ENCODE data around the gene CDKN1C.

CDKN1C gene

GRCh38 chr11:2887515-2888195 lies 2.1 kb upstream of the CDKN1C start:
- DNase-seq: no peak

DNA sequence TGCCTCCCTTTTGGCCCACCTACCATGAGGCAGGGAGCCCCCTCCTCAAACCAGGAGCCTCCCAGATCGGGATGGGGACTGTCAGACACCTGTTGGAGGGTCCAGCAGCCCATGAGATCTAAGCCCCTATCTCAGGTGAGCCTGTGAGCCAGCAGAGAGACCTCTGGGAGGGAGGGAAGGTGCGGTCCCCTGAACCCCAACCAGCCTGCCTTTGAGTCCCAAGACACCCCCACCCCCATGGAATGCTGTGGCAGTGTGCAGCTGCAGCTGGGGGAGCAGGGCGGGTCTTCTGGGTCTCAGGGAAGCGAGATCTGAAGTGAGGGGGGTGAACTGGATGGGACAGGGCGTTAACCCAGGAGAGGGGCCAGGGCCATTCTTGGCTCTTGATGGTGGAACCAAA lies 1.4 kb upstream of the CDKN1C start:
- DNase-seq: no peak

GRCh38 chr11:2886191-2886894 lies 768 bp upstream of the CDKN1C start:
- DNase-seq: no peak

GRCh38 chr11:2885017-2885677 lies 428 bp downstream of the CDKN1C start:
- DNase-seq: no peak

DNA sequence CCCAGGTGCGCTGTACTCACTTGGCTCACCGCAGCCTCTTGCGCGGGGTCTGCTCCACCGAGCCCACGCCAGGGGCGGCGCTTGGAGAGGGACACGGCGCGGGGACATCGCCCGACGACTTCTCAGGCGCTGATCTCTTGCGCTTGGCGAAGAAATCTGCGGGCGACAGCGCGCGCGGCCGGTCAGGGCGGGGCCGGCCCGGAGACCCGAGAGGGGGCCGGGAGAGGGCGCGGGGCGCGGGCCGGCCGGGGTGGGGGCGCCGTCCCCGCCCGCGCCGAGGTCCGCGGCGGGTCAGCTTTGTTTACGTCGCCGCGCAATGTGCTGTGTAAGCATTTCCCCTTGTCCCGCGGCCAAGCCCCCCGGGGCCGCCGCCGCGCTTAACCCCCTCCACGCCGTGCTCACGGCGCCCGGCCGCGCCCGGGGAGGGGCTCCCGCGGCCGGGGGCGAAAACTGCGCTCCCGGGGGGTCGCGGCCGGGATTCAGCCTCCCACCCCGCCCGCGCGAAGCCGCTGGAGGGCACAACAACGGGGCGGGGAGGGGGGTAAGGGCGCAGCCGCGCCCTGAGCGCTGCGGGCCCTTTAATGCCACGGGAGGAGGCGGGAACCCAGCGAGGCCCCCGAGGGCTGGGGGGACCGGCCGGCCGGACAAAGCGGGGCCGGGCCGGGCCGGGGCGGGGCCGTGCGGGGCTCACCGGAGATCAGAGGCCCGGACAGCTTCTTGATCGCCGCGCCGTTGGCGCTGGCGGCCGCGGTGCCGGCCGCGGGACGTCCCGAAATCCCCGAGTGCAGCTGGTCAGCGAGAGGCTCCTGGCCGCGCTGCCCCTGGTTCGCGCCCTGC lies 1.4 kb downstream of the CDKN1C start:
- no peak for DNase-seq

DNA sequence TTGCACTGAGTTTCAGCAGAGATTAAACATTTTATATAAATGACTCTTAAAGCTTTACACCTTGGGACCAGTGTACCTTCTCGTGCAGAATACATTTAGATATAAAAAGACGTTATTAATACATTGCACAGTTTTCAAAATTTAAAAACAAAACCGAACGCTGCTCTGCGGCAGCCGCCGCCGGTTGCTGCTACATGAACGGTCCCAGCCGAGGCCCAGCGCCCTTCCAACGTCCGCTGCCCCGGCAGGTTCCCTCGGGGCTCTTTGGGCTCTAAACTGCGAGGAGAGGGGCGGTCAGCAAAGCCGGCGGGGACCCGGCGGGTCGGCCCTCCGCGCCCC lies 2.0 kb downstream of the CDKN1C start:
- DNase-seq: no peak

DNA sequence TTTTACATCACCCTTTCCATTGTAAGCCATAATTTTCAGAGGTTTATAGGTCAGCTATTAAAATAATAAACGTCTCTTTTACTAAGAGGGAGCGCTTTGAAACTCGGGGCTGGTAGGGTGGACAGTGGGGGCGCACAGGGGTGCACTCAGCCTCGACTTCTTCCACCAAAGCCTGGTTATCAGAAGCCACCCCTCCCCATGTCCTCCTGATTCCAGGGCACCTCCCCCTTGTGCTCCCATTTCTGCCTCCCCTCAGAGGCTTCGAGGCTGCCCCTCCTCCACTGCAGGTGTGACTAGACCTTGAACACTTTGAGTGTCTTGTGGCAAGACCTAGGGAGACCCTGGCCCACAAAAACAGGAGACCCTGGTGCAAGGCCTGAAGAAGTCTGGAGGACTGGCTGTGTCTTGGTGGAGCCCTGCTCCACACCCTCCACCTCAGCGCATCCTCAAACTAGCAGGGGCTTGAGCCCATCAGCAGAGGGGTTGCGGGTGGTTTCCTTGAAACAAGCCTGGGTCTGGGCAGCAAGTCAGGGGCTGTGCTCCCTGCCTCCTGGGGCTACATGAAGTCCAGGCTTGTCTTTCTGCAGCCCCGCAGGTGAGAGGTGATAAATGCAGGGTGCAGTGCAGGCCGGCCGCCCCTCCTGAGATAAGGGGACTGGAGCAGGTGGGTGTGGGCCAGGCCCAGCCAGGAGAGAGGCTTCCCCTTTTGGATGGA lies 3.0 kb downstream of the CDKN1C start:
- DNase-seq: no peak

- DNase-seq: no peak
Measured at GRCh38 chr11:2881981-2882375, 3.6 kb downstream of the CDKN1C start.

- no peak for DNase-seq
Measured at GRCh38 chr11:2881076-2881980, 4.2 kb downstream of the CDKN1C start.

GRCh38 chr11:2880646-2881045 lies 4.9 kb downstream of the CDKN1C start:
- no peak for DNase-seq

- no peak for DNase-seq
Measured at GRCh38 chr11:2878782-2879181, 6.8 kb downstream of the CDKN1C start.

DNA sequence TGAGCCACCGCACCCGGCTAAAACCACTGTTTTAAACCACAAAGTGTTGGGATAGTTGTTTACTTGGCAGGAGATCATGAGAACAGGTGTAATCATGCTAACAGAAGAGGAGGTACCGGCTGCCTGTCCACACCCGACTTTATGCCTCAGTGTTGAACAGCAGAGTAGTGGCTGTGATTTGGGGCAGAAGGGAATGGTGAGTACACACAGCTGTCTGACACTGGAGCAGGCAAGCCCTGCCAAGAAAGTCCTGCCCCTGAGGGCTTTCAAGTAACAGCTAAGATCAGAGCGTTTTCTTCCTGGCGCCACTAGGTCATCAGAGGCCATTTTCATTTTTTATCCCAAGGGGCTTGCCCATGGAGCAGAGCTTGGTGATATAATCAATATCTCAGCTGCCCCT lies 8.1 kb downstream of the CDKN1C start:
- no peak for DNase-seq

DNA sequence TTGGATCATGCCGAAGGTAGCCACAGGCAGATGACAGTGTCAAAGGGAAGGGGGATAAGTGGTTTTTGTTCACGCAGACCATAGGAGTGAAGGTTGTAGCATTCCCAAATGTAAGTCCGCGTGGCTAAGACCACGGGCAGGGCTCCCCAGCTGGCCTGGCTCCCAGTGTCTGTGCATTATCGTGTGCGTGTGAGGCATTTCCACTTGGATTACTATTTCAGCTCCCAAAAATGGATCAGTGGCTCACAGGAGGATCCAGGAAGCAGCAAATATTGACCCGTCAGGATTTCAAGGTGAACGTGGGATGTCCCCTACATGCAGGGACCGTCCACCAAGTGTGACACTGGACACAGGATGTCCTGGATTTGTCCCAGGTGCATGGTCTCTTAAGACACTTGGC lies 10.6 kb downstream of the CDKN1C start:
- DNase-seq: no peak

DNA sequence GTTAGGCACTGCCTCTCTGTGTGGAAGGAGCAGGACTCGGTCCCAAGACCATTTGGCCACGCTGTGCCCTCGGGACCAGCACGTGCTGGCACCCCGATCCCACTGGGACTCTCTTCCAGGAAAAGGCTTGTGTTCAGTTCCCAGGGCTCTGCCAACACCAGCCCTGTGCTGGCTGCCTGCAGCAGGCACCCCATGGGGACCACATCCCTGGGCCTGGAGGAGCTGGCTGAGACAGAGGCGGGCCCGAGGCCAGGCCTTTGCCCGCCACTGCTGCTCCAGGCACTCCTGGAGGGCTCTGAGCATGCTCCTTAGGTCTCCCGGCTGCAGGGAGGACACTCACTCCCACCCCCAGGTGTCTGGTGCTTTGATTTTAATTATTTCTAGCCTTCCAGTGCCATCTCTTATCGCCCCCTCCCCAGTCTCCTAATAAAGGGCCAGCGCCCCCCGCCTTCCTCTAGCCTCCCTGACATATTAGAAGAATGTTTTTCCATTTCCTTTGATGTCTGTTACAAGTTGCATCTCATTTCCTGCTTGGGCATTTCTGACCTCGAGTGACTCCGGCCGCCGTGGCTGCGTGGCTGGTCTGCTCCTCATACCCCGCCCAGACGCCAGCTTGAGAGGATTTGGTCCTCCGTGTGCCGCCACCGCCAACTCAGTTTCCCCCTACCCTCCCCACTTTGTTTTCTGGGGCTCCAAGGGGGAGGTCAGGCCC lies 14.4 kb downstream of the CDKN1C start:
- no peak for DNase-seq

DNA sequence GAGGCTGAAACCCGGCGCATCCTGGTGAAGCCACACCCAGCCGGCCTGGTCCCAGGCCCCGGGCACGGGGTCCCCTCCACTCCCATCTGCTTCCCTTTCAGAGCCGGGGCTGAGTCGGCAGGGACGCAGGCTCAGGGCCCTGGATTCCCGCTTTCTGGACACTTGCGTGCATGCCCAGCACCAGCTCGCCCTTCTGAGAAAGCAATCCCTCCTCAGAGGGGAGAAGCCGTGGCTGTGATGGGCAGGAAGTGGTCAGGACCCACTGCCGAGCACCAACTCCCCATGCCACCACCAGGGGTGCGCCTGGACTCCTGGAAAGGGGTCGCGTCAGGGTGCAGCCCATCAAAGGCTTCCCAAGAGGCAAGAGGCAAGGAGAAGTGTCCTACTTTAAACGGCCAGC lies 15.1 kb downstream of the CDKN1C start:
- no peak for DNase-seq

DNA sequence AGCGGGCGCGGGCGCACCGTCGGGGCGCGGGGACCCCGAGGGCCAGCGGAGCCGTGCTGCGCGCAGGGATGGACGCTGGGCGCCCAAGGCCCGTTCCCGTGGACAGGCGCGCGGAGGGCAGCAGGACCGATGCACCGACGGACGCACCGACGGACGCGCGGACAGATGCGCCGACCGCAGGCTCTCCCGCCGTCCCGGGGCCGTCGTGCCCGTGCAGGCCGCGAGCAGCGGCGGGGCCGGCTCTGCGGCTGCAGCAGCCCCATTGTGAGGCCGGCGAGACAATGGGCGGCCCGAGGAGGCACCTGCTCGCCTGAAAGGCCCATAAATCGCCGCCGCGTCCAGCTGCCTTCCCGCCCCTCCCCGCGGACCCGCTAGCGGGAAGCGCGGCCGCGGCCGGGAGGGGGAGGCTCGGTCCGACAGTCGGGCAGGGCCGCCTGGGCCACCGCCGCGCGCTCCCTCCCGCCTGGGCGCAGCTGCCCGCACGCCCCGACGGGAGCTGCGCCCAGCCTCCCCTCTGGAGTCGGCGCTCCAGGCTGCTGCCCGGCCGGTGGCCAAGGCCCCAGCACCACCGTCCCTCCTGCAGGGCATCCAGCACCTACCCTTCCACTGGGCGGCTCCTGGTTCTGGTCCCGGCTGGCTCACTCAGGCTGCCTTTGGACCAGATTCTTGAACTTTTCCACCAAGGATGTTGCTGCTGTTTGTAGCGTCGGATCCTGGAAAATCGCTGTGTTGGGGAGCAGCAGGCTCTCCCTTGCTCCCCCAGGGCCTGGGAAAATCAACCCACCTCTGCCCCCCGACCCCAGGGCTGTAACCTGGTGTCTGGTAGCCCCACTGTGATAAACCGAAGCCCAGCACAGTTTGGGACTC lies 15.8 kb downstream of the CDKN1C start:
- no peak for DNase-seq

GRCh38 chr11:2869134-2869526 lies 16.4 kb downstream of the CDKN1C start:
- DNase-seq: no peak

GRCh38 chr11:2868506-2869133 lies 17.0 kb downstream of the CDKN1C start:
- no peak for DNase-seq

GRCh38 chr11:2867722-2868505 lies 17.7 kb downstream of the CDKN1C start:
- DNase-seq: no peak

Data from CD4-positive, alpha-beta T cell treated with Interleukin-4 for 4 hours (primary cell).